Mesenchymal stem cell (in vitro differentiated cells and primary cell): ENCODE measurements around the gene SKA2.

Source experiments
- DNase-seq: peaks from one replicate; pipeline ENCODE4 v3.0.0-alpha.2; 2013
- H2AFZ ChIP-seq: one replicate; pipeline ENCODE4 v1.6.1; 2013; ENCODE audit warnings: low read depth, mild to moderate bottlenecking, control low read depth, inconsistent platforms, low read length, moderate library complexity
- H2AK5ac ChIP-seq: 2 replicates; pipeline ENCODE4 v1.6.1; 2013; ENCODE audit warnings: low read length, moderate library complexity, mild to moderate bottlenecking, inconsistent platforms; ENCODE audit not compliant: severe bottlenecking
- H2BK120ac ChIP-seq: one replicate; pipeline ENCODE4 v1.6.1; 2013; ENCODE audit warnings: low read depth, mild to moderate bottlenecking, inconsistent platforms, low read length, moderate library complexity
- H2BK12ac ChIP-seq, 2 experiments: one replicate each; pipeline ENCODE4 v1.6.1; 2013; ENCODE audit warnings: inconsistent platforms in 2 of 2, low read length in 2 of 2, mild to moderate bottlenecking in 2 of 2, moderate library complexity in 2 of 2, control low read depth in 1 of 2
- H2BK15ac ChIP-seq: one replicate; pipeline ENCODE4 v1.6.1; 2013; ENCODE audit warnings: mild to moderate bottlenecking, low read depth, inconsistent platforms; ENCODE audit not compliant: poor library complexity, severe bottlenecking
- H2BK5ac ChIP-seq: 2 replicates; pipeline ENCODE4 v1.6.1; 2013; ENCODE audit warnings: low read depth, mild to moderate bottlenecking, low read length, control low read depth, inconsistent platforms; ENCODE audit not compliant: poor library complexity, severe bottlenecking
- H3K14ac ChIP-seq, 2 experiments: one replicate each; pipeline ENCODE4 v1.6.1; 2013; ENCODE audit warnings: inconsistent platforms in 2 of 2, low read length in 2 of 2, control low read depth in 1 of 2, mild to moderate bottlenecking in 1 of 2, moderate library complexity in 1 of 2
- H3K18ac ChIP-seq, 2 experiments: one replicate each; pipeline ENCODE4 v1.6.1; 2013; ENCODE audit warnings: inconsistent platforms in 2 of 2, low read length in 2 of 2, control low read depth in 1 of 2, low read depth in 1 of 2, mild to moderate bottlenecking in 1 of 2
- H3K23ac ChIP-seq, 2 experiments: one replicate each; pipeline ENCODE4 v1.6.1; 2013; ENCODE audit warnings: inconsistent platforms in 2 of 2, low read length in 2 of 2, mild to moderate bottlenecking in 2 of 2, moderate library complexity in 2 of 2, control low read depth in 1 of 2
- H3K27ac ChIP-seq: 2 replicates; pipeline ENCODE4 v1.5.1; 2013; ENCODE audit warnings: mild to moderate bottlenecking, moderate library complexity, low read length, control low read depth, inconsistent platforms; ENCODE audit not compliant: poor library complexity, severe bottlenecking
- H3K27me3 ChIP-seq, 2 experiments: 2 replicates each; pipeline versions ENCODE4 v1.6.1 to v1.7.0; 2013; ENCODE audit warnings: low read length in 2 of 2, mild to moderate bottlenecking in 2 of 2, moderate library complexity in 2 of 2, control low read depth in 1 of 2, inconsistent platforms in 1 of 2; ENCODE audit not compliant: control insufficient read depth in 1 of 2, insufficient read depth in 1 of 2
- H3K36me3 ChIP-seq, 2 experiments: 2 replicates each; pipeline versions ENCODE4 v1.6.1 to v1.7.0; 2013; ENCODE audit warnings: low read length in 2 of 2, control low read depth in 1 of 2, inconsistent platforms in 1 of 2, low read depth in 1 of 2, mild to moderate bottlenecking in 1 of 2; ENCODE audit not compliant: insufficient read depth in 2 of 2, control insufficient read depth in 1 of 2
- H3K4ac ChIP-seq, 2 experiments: one replicate each; pipeline ENCODE4 v1.6.1; 2013; ENCODE audit warnings: inconsistent platforms in 2 of 2, low read length in 2 of 2, mild to moderate bottlenecking in 2 of 2, moderate library complexity in 2 of 2, control low read depth in 1 of 2, low read depth in 1 of 2
- H3K4me1 ChIP-seq: 2 replicates; pipeline ENCODE4 v1.6.1; 2013; ENCODE audit warnings: low read depth, low read length, control low read depth; ENCODE audit not compliant: control insufficient read depth, insufficient read depth
- H3K4me2 ChIP-seq: 2 replicates; pipeline ENCODE4 v1.6.1; 2013; ENCODE audit warnings: low read length, mild to moderate bottlenecking, inconsistent platforms; ENCODE audit not compliant: poor library complexity, severe bottlenecking
- H3K4me3 ChIP-seq, 2 experiments: 2 replicates each; pipeline versions ENCODE4 v1.5.1 to v1.7.0; 2013; ENCODE audit warnings: low read length in 2 of 2, mild to moderate bottlenecking in 2 of 2, control low read depth in 1 of 2, low read depth in 1 of 2; ENCODE audit not compliant: insufficient read depth in 1 of 2
- H3K79me1 ChIP-seq: replicated peaks from 2 replicates; pipeline ENCODE4 v1.6.1; 2013; ENCODE audit warnings: mild to moderate bottlenecking, control low read depth, low read length, inconsistent platforms; ENCODE audit not compliant: poor library complexity, severe bottlenecking
- H3K9ac ChIP-seq: 2 replicates; pipeline ENCODE4 v1.7.0; 2013; ENCODE audit warnings: mild to moderate bottlenecking, low read length, moderate library complexity
- H3K9me3 ChIP-seq: 2 replicates; pipeline ENCODE4 v1.7.0; 2013; ENCODE audit warnings: mild to moderate bottlenecking, low read length; ENCODE audit not compliant: control insufficient read depth
- H4K8ac ChIP-seq: one replicate; pipeline ENCODE4 v1.6.1; 2013; ENCODE audit warnings: inconsistent platforms, mild to moderate bottlenecking, low read length, moderate library complexity
- H4K91ac ChIP-seq: one replicate; pipeline ENCODE4 v1.6.1; 2013; ENCODE audit warnings: mild to moderate bottlenecking, low read length, inconsistent platforms
- WGBS: methylation state at CpG from one replicate; pipeline ENCODE4 v1.1.7; 2013; ENCODE audit warnings: mixed read lengths; 5-methylcytosine and 5-hydroxymethylcytosine counted together

Gene SKA2

GRCh38 chr17:59110973-59111372 lies 44.0 kb downstream of the SKA2 start:
- peaks cover 16% of the 10 kb centered on the region for H3K79me1 ChIP-seq
- H3K4me2 ChIP-seq: no peak overlapping the region
- H2BK12ac ChIP-seq: no peak overlapping the region
- H4K8ac ChIP-seq: no peak overlapping the region
- no peak overlapping the region for H3K4ac ChIP-seq
- H3K4me1 ChIP-seq: no peaks in the 10 kb centered on the region
- peaks cover 4 to 6% of the 10 kb centered on the region in 2 experiments for H3K36me3 ChIP-seq
- no peak overlapping the region for H3K27ac ChIP-seq
- no peak overlapping the region for H2AFZ ChIP-seq
- H3K23ac ChIP-seq: no peak overlapping the region
- no peak overlapping the region for H3K4me3 ChIP-seq
- no peak overlapping the region for H2BK5ac ChIP-seq
- no peak for DNase-seq
- H3K9me3 ChIP-seq: no peaks in the 10 kb centered on the region
- no peak overlapping the region for H3K9ac ChIP-seq
- no peak overlapping the region for H2AK5ac ChIP-seq
- H4K91ac ChIP-seq: no peak overlapping the region
- H3K27me3 ChIP-seq: no peaks in the 10 kb centered on the region
- H2BK120ac ChIP-seq: no peak overlapping the region
- no peak overlapping the region for H3K18ac ChIP-seq
- no peak overlapping the region for H3K14ac ChIP-seq
- H2BK15ac ChIP-seq: no peak overlapping the region

GRCh38 chr17:59108400-59109102 lies 46.4 kb downstream of the SKA2 start:
- Histone ChIP-seq H4K91ac (no peak overlapping the region), H3K36me3 (peaks cover 8 to 12% of the 10 kb centered on the region in 2 experiments), H3K4me2 (no peak overlapping the region), H3K27ac (no peak overlapping the region), H3K4me3 (no peak overlapping the region), H3K23ac (no peak overlapping the region), H2BK15ac (no peak overlapping the region), H2BK12ac (no peak overlapping the region), H4K8ac (no peak overlapping the region), H3K79me1 (peaks cover 5% of the 10 kb centered on the region), H3K9ac (no peak overlapping the region), H2AK5ac (no peak overlapping the region), H3K27me3 (no peaks in the 10 kb centered on the region), H3K4me1 (peaks cover 2% of the 10 kb centered on the region), H3K14ac (no peak overlapping the region), H2BK120ac (no peak overlapping the region), H3K18ac (no peak overlapping the region), H3K4ac (no peak overlapping the region), H2BK5ac (no peak overlapping the region), H3K9me3 (no peaks in the 10 kb centered on the region), H2AFZ (no peak overlapping the region)
- WGBS: 99% methylated on average over 6 of the region's 7 CpGs
- DNase-seq: no peak

- Histone ChIP-seq H3K36me3 (peaks cover 4 to 19% of the 10 kb centered on the region in 2 experiments), H3K4me2 (peak overlapping the region; percentile 92), H4K8ac (peak overlapping the region; percentile 30), H3K79me1 (peaks cover 5% of the 10 kb centered on the region), H3K4me1 (peaks cover 2% of the 10 kb centered on the region), H3K23ac (no peak overlapping the region), H3K4ac (no peak overlapping the region), H2AK5ac (no peak overlapping the region), H3K27me3 (no peaks in the 10 kb centered on the region), H2BK12ac (no peak overlapping the region), H3K4me3 (peak overlapping the region; percentile 72 to 89), H3K18ac (peak overlapping the region in 1 of 2 experiments; percentile 6), H3K9me3 (no peaks in the 10 kb centered on the region), H2BK15ac (no peak overlapping the region), H2BK120ac (no peak overlapping the region), H3K27ac (peak overlapping the region; percentile 14), H4K91ac (peak overlapping the region; percentile 18), H3K9ac (peak overlapping the region; percentile 88), H2BK5ac (no peak overlapping the region), H3K14ac (no peak overlapping the region), H2AFZ (peak overlapping the region; percentile 15)
- WGBS: 0% methylated on average over 4 of the region's 10 CpGs
- DNase-seq: no peak
These were observed 47.7 kb downstream of the SKA2 start for GRCh38 chr17:59107306-59107670.

GRCh38 chr17:59106463-59107305 lies 48.3 kb downstream of the SKA2 start, which contains the start of gene TRIM37:
Gene TRIM37 (minus strand): TSS chr17:59106880. CDS start chr17:59106461, 419 bp downstream.
- WGBS: under 1% methylated on average over 72 of the region's 89 CpGs

More at GRCh38 chr17:59106463-59107305, 48.3 kb downstream of the SKA2 start, which contains the start of gene TRIM37:
- Histone ChIP-seq H2AFZ (peak within 1 kb of the TSS; percentile 89), H3K36me3 (peaks cover 4 to 22% of the 10 kb centered on the region in 2 experiments), H3K27ac (peak within 1 kb of the TSS; percentile 77), H2BK15ac (peak within 1 kb of the TSS; percentile 80), H3K23ac (no peak within 1 kb of the TSS), H3K4me3 (peak within 1 kb of the TSS; percentile 85 to 89), H4K91ac (peak within 1 kb of the TSS; percentile 80), H3K79me1 (peaks cover 5% of the 10 kb centered on the region), H2BK120ac (no peak within 1 kb of the TSS), H3K14ac (peak within 1 kb of the TSS in 1 of 2 experiments; percentile 64), H2AK5ac (no peak within 1 kb of the TSS), H3K27me3 (no peaks in the 10 kb centered on the region), H3K4ac (peak within 1 kb of the TSS in 1 of 2 experiments; percentile 90), H3K4me2 (peak within 1 kb of the TSS; percentile 92), H2BK12ac (peak within 1 kb of the TSS in 1 of 2 experiments; percentile 15), H3K4me1 (peaks cover 2% of the 10 kb centered on the region), H3K18ac (peak within 1 kb of the TSS; percentile 77 to 83), H3K9me3 (no peaks in the 10 kb centered on the region), H4K8ac (peak within 1 kb of the TSS; percentile 30), H2BK5ac (peak within 1 kb of the TSS; percentile 69), H3K9ac (peak within 1 kb of the TSS; percentile 88)
- DNase-seq: peak; percentile 99
